Osteoblast (primary cell): ENCODE measurements around the gene MATK. TPM values are rescaled to one million over a fixed set of nuclear protein-coding genes. Genes with fewer than 3 reads are reported as not detected.
"Not testable (repeated sequence)": the region's sequence is repeated elsewhere in the genome, so short reads cannot be mapped to it uniquely, and the experiment has no call there.

Source experiments
- DNase-seq: peaks from one replicate; pipeline ENCODE4 v3.0.0; 2011; ENCODE audit warnings: low spot score, mixed read lengths; ENCODE audit not compliant: insufficient read length; ENCODE audit errors: missing footprints
- H2AFZ ChIP-seq: 2 replicates; pipeline ENCODE4 v1.6.0; 2011; ENCODE audit warnings: mild to moderate bottlenecking, low read length
- H3K27ac ChIP-seq: 2 replicates; pipeline ENCODE4 v1.5.1; 2011; ENCODE audit warnings: mild to moderate bottlenecking, low read depth, low read length, moderate library complexity
- H3K27me3 ChIP-seq: 2 replicates; pipeline ENCODE4 v1.6.0; 2012; ENCODE audit warnings: mild to moderate bottlenecking, control low read depth, inconsistent platforms, low read length, moderate library complexity; ENCODE audit not compliant: insufficient read depth
- H3K36me3 ChIP-seq: 2 replicates; pipeline ENCODE4 v1.5.1; 2011; ENCODE audit warnings: mild to moderate bottlenecking, low read length, control low read depth, moderate library complexity; ENCODE audit not compliant: insufficient read depth
- H3K4me1 ChIP-seq: 2 replicates; pipeline ENCODE4 v1.5.1; 2011; ENCODE audit warnings: mild to moderate bottlenecking, low read length, control low read depth, moderate library complexity; ENCODE audit not compliant: insufficient read depth
- H3K4me2 ChIP-seq: 2 replicates; pipeline ENCODE4 v1.6.0; 2011; ENCODE audit warnings: mild to moderate bottlenecking, low read length; ENCODE audit not compliant: insufficient read depth
- H3K4me3 ChIP-seq: fragments of 200-600 bp; sonication (generic); 3 replicates; pipeline ENCODE4 v1.5.1; 2012; ENCODE audit warnings: mild to moderate bottlenecking, low read length, inconsistent platforms; ENCODE audit not compliant: insufficient read depth
- H3K79me2 ChIP-seq: 2 replicates; pipeline ENCODE4 v1.6.0; 2012; ENCODE audit warnings: mild to moderate bottlenecking, low read length, control low read depth, inconsistent platforms; ENCODE audit not compliant: insufficient read depth
- H3K9me3 ChIP-seq: 2 replicates; pipeline ENCODE4 v1.5.1; 2011; ENCODE audit warnings: low read depth, low read length, control low read depth
- H4K20me1 ChIP-seq: 2 replicates; pipeline ENCODE4 v1.6.0; 2012; ENCODE audit warnings: mild to moderate bottlenecking, low read length, control low read depth; ENCODE audit not compliant: insufficient read depth
- total RNA-seq: library from RNA; depleted of rRNA; stranded (reverse); fragments of >200 nt; gene quantifications from 2 replicates; pipeline ENCODE4 v1.2.3, GENCODE V29; 2012
- TF ChIP-seq, protein P1 (sequence below): IDR thresholded peaks from 2 replicates; pipeline ENCODE4 v1.5.1; 2011; ENCODE audit warnings: mild to moderate bottlenecking, low read depth, low read length, moderate library complexity; ENCODE audit errors: extremely low read depth

Gene MATK
- total RNA-seq, 1 donor = not detected

DNA sequence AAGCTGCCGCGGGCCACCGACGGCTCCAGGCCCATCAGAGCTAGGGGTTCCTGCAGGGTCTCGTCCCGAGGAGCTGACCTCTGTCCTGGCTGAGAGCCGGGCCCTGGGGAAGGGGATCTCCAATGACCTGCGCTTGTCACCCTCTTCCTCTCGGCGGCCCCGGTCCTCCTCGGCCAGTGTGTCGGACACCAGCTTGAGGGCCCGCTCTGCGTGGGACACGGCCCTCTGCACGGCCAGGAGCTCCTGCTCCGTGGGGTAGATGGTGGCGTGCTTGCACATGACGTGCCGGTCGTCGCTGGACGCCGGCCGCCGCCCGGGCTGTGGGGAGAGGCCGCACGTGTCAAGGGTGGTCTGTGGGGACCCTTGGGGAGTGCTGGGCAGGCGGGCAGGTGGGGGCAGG lies 32.7 kb upstream of the MATK start:
- TF ChIP-seq, protein P1, sequence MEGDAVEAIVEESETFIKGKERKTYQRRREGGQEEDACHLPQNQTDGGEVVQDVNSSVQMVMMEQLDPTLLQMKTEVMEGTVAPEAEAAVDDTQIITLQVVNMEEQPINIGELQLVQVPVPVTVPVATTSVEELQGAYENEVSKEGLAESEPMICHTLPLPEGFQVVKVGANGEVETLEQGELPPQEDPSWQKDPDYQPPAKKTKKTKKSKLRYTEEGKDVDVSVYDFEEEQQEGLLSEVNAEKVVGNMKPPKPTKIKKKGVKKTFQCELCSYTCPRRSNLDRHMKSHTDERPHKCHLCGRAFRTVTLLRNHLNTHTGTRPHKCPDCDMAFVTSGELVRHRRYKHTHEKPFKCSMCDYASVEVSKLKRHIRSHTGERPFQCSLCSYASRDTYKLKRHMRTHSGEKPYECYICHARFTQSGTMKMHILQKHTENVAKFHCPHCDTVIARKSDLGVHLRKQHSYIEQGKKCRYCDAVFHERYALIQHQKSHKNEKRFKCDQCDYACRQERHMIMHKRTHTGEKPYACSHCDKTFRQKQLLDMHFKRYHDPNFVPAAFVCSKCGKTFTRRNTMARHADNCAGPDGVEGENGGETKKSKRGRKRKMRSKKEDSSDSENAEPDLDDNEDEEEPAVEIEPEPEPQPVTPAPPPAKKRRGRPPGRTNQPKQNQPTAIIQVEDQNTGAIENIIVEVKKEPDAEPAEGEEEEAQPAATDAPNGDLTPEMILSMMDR = no peak
- H3K36me3 ChIP-seq = no peaks in the 10 kb centered on the region
- no peaks in the 10 kb centered on the region for H3K4me1 ChIP-seq
- DNase-seq = no peak
- H3K9me3 ChIP-seq = no peaks in the 10 kb centered on the region
- peak overlapping the region; percentile 54 for H3K4me2 ChIP-seq
- H4K20me1 ChIP-seq = no peaks in the 10 kb centered on the region
- peaks cover 8% of the 10 kb centered on the region for H3K27me3 ChIP-seq
- no peak overlapping the region for H3K27ac ChIP-seq
- H2AFZ ChIP-seq = peak overlapping the region; percentile 42
- H3K4me3 ChIP-seq = no peak overlapping the region
- no peaks in the 10 kb centered on the region for H3K79me2 ChIP-seq

DNA sequence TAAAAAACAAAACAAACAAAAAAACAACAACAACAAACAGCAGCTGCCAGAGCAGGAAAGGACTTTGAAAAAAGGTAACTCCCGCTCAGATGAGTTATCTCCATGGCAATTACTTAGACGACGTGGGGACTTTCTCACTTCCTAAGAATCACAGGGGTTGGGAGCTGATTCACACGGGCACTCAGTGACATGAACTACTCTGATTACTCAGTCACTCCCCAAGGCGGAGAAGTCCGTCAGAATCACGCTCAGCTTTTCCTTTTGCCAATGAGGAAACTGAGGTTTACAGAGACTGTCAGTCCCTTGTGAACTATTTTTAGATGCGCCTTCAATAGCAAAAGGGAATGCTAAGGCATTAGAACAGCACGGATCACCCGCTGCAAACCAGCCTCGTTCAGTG lies 32.3 kb upstream of the MATK start:
- H3K79me2 ChIP-seq = no peaks in the 10 kb centered on the region
- peak; percentile 98 for DNase-seq
- peak overlapping the region; percentile 42 for H2AFZ ChIP-seq
- H3K9me3 ChIP-seq = no peaks in the 10 kb centered on the region
- no peaks in the 10 kb centered on the region for H3K36me3 ChIP-seq
- H3K27me3 ChIP-seq = peaks cover 6% of the 10 kb centered on the region
- peak overlapping the region; percentile 54 for H3K4me2 ChIP-seq
- no peaks in the 10 kb centered on the region for H4K20me1 ChIP-seq
- no peak overlapping the region for H3K4me3 ChIP-seq
- H3K27ac ChIP-seq = no peak overlapping the region
- no peaks in the 10 kb centered on the region for H3K4me1 ChIP-seq
- TF ChIP-seq, protein P1 = no peak

DNA sequence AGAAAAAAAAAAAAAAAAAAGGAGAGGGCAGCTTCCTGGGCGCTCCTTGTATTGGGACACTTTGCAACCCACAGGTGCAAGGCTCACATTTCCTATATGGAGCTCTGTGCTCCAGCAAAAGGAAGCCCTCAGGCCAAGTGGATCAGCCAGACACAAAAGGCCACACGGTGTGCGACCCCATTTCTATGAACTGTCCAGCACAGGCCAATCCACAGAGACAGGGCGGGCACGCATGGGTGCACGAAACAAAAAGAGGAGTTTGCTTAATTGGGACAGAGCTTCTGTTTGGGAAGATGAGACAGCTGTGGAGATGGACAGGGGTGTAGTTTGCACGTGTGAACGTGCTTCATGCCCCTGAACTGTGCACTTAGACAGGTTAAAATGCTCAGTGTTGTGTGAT lies 31.6 kb upstream of the MATK start:
- TF ChIP-seq, protein P1 = no peak
- H3K27ac ChIP-seq = no peak overlapping the region
- no peak overlapping the region for H3K4me3 ChIP-seq
- no peaks in the 10 kb centered on the region for H3K4me1 ChIP-seq
- DNase-seq = peak; percentile 57
- H3K36me3 ChIP-seq = no peaks in the 10 kb centered on the region
- H3K27me3 ChIP-seq = no peaks in the 10 kb centered on the region
- H3K4me2 ChIP-seq = no peak overlapping the region
- no peaks in the 10 kb centered on the region for H4K20me1 ChIP-seq
- H3K9me3 ChIP-seq = no peaks in the 10 kb centered on the region
- H2AFZ ChIP-seq = no peak overlapping the region
- H3K79me2 ChIP-seq = no peaks in the 10 kb centered on the region

DNA sequence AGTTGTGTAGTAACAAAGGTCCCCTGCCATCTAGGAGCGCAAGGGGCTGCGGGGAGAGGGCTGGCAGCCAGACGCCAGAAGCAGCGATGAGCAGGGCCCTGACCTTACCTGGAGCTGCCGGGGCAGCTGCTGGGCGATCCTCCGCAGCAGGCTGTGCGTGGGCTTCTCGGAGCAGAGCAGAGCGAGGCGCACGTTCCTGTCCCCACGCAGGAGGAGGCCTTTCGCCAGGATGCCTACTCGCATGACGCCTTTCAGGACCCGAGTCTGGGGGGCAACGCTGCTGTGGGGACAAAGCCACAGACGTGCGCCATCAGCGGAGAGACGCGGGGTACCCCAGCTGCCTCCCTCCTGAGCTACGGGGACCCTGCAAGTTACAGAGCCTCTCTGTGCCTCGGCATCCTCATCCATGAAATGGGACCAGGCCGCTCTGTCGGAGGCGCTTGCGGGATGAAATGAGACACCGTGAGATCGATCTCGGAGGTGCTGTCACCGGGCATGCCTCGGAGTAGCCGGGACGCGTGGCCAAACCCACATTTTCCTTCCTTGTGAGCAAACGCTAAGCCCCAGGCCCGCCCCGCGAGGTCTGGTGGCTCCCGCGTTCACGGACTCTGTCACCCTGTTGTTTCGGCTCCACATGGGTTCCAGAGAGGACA lies 30.5 kb upstream of the MATK start:
- Histone ChIP-seq H3K9me3 (no peaks in the 10 kb centered on the region), H2AFZ (no peak overlapping the region), H3K79me2 (no peaks in the 10 kb centered on the region), H3K36me3 (no peaks in the 10 kb centered on the region), H3K4me1 (no peaks in the 10 kb centered on the region), H4K20me1 (no peaks in the 10 kb centered on the region), H3K4me3 (no peak overlapping the region), H3K27me3 (no peaks in the 10 kb centered on the region), H3K27ac (no peak overlapping the region), H3K4me2 (no peak overlapping the region)
- DNase-seq = peak; percentile 52
- TF ChIP-seq, protein P1 = no peak

DNA sequence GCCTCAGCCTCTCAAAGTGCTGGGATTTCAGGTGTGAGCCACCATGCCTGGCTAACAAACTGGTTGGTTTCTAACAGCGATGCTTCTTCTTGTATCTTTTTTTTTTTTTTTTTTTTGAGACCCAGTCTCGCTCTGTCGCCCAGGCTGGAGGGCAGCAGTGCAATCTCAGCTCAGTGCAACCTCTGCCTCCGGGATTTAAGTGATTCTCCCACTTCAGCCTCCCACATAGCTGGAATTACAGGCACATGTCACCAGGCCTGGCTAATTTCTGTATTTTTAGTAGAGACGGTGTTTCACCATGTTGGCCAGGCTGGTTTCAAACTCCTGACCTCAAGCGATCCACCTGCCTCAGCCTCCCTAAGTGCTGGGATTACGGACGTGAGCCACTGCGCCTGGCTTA lies 30.0 kb upstream of the MATK start:
- H2AFZ ChIP-seq, H3K4me3 ChIP-seq, H3K36me3 ChIP-seq, H4K20me1 ChIP-seq, H3K27me3 ChIP-seq, DNase-seq, H3K27ac ChIP-seq, H3K4me2 ChIP-seq, H3K4me1 ChIP-seq, H3K9me3 ChIP-seq, H3K79me2 ChIP-seq: not testable (repeated sequence)
